WI38 (cell line): Measurements from ENCODE around the gene TNFAIP3.

Experiments used
- H3K4me3 ChIP-seq: 2 replicates; pipeline ENCODE4 v1.5.1; 2011; ENCODE audit warnings: low read depth, mild to moderate bottlenecking, control low read depth, low read length
- TF ChIP-seq, protein P1 (sequence below): IDR thresholded peaks from 2 replicates; pipeline ENCODE4 v1.5.1; 2012; ENCODE audit warnings: low read depth, mild to moderate bottlenecking, control low read depth, low read length

TNFAIP3 gene

GRCh38 chr6:137876547-137876946, 9.5 kb downstream of the TNFAIP3 start:
- TF ChIP-seq, protein P1, sequence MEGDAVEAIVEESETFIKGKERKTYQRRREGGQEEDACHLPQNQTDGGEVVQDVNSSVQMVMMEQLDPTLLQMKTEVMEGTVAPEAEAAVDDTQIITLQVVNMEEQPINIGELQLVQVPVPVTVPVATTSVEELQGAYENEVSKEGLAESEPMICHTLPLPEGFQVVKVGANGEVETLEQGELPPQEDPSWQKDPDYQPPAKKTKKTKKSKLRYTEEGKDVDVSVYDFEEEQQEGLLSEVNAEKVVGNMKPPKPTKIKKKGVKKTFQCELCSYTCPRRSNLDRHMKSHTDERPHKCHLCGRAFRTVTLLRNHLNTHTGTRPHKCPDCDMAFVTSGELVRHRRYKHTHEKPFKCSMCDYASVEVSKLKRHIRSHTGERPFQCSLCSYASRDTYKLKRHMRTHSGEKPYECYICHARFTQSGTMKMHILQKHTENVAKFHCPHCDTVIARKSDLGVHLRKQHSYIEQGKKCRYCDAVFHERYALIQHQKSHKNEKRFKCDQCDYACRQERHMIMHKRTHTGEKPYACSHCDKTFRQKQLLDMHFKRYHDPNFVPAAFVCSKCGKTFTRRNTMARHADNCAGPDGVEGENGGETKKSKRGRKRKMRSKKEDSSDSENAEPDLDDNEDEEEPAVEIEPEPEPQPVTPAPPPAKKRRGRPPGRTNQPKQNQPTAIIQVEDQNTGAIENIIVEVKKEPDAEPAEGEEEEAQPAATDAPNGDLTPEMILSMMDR = no peak
- no peak overlapping the region for H3K4me3 ChIP-seq

DNA sequence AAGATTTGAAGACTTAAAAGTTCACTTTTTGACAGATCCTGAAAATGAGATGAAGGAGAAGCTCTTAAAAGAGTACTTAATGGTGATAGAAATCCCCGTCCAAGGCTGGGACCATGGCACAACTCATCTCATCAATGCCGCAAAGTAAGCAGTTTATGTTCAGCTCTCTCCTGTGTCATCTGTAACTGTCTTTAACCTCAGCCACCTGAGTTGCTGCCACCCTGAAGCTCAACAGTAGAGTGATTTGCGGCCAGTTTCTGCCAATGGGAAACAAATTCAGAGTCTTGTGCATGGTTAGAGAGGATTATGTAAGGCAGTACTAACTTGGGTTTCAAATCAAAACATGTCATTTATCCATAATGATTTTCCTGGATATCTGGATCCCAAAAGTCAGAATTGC, 10.1 kb downstream of the TNFAIP3 start:
- TF ChIP-seq, protein P1 = no peak
- H3K4me3 ChIP-seq = no peak overlapping the region

DNA sequence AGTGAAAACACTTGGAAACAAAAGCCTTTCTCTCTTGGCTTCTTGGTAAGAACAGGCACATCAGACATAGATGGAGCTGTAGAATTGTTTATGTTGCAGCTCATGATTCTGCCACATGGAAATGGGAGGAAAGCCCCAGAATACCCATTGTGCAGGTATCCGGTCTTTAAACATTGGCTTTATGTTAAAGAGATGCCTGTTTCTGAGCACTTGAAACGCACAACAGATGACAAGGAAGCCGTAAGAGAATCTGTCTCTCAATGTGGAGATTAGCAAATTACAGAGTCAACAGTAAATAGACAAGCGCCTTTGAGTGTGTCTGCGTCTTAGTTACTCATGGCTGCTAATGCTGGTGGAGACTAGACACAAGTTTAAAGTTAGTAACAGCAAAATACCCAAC, 10.5 kb downstream of the TNFAIP3 start:
- no peak overlapping the region for H3K4me3 ChIP-seq
- TF ChIP-seq, protein P1 = no peak

DNA sequence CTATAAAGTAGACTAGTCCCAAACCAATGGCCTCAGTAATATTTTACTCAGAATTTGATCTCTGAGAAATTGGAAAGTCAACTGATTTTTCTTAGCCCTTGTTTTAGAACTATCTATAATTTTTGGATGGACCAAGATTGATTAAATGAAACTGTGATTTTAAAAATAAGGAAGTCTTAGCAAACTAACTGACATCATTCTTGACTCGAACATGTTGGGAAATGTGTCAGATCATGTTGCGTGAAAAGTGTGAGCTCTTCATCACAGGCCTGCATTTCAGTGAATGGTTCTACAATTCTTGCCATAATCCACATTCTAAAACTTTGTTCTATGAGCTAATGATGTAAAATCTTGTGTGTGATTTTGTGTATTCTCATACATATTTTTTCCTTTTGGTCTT, 11.0 kb downstream of the TNFAIP3 start:
- TF ChIP-seq, protein P1 = no peak
- H3K4me3 ChIP-seq = no peak overlapping the region

DNA sequence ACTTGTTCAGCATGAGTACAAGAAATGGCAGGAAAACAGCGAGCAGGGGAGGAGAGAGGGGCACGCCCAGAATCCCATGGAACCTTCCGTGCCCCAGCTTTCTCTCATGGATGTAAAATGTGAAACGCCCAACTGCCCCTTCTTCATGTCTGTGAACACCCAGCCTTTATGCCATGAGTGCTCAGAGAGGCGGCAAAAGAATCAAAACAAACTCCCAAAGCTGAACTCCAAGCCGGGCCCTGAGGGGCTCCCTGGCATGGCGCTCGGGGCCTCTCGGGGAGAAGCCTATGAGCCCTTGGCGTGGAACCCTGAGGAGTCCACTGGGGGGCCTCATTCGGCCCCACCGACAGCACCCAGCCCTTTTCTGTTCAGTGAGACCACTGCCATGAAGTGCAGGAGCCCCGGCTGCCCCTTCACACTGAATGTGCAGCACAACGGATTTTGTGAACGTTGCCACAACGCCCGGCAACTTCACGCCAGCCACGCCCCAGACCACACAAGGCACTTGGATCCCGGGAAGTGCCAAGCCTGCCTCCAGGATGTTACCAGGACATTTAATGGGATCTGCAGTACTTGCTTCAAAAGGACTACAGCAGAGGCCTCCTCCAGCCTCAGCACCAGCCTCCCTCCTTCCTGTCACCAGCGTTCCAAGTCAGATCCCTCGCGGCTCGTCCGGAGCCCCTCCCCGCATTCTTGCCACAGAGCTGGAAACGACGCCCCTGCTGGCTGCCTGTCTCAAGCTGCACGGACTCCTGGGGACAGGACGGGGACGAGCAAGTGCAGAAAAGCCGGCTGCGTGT, 11.6 kb downstream of the TNFAIP3 start:
- TF ChIP-seq, protein P1 = no peak
- H3K4me3 ChIP-seq = no peak overlapping the region

DNA sequence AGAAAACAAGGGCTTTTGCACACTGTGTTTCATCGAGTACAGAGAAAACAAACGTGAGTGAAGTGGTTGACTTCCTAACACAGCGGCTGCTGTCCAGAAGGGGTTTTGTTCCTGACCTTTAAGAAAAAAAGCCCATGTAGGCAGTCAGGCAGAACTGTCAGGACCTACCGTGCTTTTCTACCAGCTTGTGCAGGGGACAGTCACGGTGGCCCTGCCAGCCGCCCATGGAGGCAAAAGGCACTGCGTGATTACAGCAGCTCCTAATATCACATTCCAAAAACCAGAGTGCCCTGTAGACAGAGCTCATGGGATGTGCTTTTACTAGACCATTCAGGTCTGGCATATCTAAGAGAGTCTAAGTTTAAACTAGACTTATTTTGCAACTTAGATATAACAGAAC, 12.2 kb downstream of the TNFAIP3 start:
- no peak overlapping the region for H3K4me3 ChIP-seq

More for the DNA sequence above, 12.2 kb downstream of the TNFAIP3 start:
- TF ChIP-seq, protein P1 = no peak
